GM21515 (cell line): ENCODE measurements around the gene DPPA2.

Source experiments
- ATAC-seq: cut with Tn5 transposase; IDR thresholded peaks from one replicate; pipeline ENCODE4 v1.9.1; 2021; ENCODE audit not compliant: unreplicated experiment

Gene DPPA2

DNA sequence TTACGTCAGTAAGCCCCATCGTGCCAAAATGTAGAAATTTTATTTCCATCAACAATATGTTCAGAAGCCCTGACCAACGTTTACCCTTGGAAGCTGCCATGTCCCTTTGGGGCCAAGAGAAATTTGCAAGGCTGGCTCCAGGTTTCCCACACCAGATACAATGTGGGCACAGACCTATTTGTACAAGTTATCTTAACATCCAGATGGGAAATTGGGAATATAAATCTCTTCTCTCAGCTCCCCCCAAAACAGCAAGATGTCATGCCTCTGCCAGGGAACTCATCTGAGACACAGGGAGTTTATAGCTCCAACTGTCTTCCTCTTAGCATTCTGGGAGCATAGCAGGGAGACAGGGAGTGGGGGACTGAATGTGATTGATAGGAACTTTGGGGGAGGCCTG, 9.3 kb upstream of the DPPA2 start:
- no peak for ATAC-seq

DNA sequence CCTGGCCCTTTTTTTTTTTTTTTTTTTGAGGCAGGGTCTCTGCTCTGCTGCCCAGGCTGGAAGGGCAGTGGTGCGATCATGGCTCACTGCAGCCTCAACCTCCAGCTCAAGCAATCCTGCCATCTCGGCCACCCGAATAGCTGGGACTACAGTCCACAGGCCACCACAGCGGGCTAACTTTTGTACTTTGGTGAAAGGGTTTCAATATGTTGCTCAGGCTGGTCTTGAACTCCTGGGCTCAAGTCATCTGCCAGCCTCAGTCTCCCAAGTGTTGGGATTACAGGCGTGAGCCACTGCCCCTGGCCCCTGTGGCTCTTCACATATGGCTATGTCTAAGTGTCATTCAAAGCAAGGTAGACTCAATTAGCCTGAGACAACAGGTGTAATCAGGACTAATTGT, 8.8 kb upstream of the DPPA2 start:
- no peak for ATAC-seq

DNA sequence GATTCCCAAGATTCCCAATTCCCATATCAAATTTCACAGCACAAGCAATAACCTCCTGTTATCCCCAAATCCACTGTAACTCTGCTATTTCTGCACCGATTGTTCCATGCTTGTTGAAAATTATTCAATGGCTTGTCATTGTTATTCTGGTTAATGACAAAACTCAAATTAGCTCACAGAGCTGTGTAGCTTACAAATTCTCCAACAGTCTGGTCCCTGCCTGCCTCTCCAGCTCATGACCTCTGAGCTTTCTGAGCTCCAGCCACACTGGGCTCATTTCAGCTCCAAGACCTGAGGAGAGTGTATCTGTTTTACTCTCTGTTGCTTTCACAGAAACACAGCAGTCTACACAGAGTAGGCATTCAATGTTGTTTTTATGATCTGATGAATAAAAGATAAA, 3.3 kb downstream of the DPPA2 start:
- ATAC-seq = no peak

DNA sequence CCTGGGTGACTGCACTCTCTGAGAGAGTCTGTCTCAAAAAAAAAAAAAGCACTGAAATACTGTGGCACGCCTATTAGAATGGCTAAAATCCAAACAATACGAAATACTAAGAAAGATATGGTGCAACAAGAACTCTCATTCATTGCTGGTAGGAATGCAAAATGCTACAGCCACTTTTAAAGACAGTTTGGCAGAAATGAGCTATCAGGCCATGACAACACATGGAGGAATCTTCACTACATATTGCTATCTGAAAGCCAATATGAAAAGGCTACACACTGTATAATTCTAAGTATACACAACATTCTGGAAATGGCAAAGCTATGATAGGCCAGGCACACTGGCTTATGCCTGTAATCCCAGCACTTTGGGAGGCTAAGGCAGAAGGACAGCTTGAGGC, 18.8 kb downstream of the DPPA2 start:
- no peak for ATAC-seq

DNA sequence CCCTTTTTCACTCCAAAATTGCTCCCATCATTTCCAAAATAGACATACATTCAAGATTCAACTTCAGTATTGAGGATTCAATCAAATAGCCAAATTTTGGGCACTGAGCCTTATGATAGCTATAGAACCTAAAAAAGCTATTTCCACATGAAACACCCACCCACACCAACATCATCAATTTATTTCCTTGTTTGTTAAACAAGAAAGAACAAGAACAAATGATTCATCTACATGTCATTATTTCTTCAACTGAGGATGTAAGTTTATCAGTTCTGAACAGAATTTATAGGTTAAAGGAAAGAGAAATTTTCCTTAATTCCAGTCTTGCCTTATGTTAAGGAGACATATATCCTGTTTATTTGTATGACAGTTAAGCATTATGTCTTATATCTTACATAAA, 32.2 kb downstream of the DPPA2 start:
- no peak for ATAC-seq

DNA sequence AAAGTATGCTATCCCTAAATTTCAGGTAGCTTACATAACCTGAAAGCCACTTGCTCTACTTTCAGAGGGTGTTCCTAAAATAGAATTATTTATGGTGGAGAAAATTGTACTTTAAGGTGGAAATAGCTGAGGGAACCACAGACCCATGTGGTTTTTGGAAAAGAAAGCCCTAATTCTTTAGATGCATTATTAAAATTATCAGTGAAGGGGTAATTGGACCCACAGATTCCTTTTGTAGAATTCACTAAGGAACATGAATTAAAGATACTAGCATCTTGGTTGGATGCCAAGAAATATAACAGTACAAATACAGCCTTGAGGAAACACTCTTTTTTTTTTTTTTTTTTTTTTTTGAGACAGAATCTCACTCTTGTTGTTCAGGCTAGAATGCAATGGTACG, 37.8 kb downstream of the DPPA2 start:
- ATAC-seq = no peak

DNA sequence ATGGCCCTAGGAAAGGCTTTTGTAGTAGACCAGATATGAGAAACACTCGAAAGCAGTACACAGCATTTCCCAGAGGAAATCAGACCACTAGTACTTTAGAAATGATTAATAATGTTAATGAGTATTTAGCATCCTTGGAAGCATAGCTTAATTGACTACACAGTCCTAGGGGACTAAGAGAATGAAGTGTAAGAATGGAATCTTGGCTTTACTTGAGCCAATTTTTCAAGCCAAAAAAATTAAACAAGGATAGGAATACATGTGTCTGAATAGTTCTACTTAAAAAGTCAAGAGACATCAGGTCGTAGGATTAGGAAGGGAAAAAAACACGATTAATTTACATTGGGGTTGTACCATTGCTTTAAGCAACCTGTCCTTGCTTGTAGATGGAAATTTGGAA, 38.2 kb downstream of the DPPA2 start:
- ATAC-seq = no peak

DNA sequence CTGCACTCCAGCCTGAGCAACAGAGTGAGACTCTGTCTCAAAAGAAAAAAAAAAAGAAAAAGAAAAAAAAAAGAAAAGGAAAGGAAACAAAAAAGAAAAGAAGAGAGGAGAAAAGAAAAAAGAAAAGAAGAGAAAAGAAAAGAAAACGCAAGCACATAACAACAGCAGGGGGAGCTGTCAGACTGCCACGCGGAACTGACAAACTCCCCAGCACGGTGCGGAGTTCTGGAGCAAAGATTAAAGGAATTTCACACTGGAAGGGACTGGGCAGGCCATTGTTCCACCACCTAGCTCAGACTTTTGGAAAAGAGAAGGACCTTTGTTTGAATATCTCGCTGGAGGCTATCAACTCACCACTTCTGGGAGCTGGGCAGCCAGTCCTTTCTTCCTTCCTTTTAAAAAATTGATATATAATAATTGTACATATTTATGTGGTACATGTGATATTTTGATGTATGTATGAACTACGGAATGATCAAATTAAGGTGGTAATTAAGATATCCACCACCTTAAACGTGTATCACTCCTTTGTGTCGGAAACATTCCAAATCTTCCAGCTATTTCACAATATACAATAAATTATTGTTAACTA, 40.5 kb downstream of the DPPA2 start:
- ATAC-seq = no peak

DNA sequence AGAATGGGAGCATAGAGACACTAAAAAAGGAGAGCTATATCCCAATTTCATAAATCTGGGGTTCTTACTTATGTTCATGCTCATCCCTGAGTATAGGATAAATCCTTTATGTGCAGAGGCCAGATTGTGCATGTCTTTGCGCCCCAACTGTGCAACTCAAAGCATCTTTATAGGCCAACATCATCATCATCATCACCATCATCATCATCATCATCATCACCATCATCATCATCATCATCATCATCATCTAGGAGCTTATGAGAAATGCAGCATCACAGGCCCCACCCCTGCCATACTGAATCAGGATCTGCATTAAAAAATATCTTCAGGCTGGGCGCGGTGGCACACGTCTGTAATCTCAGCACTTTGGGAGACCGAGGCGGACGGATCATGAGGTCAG, 45.5 kb downstream of the DPPA2 start:
- ATAC-seq = no peak

DNA sequence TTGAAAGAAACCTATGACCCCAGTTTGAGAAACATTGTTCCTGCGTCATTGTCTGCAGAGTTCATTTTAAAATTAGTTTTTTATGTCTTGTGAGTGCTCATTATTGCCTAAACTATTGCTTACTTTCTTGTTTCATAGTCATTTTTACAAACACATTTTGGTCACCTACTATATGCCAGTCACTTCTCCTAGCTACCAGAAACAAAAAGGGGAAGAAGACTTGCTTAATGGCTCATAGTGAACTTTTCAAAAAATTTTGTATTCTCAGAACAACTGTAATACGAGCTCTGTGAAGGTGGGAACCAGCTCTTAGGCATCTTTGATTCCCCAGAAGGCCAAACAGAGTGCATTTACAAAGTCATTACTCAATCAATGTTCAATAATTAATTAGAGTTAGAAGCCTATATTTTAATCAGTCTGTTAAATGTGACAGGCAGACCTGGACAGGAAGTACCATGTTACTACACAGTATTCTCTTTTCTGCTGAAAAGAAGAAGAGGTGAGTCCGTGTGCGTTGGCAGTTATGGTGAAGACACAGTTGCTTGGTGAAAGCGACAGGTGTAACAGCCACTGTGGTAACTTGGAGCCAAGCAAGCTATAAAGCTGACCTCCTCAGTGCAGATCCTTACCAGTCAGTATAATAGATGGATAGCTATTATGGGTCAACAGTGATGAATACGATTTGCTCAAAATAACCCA, 46.6 kb downstream of the DPPA2 start:
- ATAC-seq = no peak

DNA sequence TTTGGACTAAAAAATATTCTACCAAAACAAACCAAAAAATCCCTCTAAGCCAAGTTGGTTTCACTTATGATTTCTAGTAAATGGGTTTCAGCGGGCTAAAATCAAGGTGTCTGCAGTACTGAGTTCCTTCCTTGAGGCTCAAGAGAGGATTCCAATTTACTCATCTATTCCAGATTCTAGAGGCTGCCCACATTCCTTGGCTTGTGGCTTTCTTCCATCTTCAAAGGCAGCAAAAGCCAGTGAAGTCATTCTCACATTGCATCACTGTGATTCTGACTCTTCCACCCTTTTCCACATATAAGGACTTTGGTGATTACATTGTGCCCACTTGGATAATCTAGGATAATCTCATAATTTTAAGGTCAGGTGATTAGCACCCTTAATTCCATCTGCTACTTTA, 48.1 kb downstream of the DPPA2 start:
- no peak for ATAC-seq

DNA sequence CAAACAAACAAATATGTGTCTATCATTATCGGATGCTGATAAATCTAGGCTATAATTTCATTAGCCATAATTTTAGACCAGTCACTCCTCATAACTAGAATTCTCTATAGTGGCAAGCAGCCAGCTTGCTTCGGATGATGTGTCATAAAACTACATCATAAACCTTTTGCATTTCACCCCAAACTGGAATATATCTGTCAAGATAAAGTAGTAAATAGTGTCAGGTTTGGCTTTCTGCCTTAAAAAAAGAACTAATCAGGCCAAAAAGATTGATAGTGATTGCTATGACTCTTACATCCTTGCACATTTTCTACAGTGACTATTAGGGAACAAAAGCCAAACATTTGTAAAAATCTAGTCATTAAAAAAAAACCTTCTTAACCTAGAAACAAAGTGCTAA, 51.0 kb downstream of the DPPA2 start:
- ATAC-seq = no peak

DNA sequence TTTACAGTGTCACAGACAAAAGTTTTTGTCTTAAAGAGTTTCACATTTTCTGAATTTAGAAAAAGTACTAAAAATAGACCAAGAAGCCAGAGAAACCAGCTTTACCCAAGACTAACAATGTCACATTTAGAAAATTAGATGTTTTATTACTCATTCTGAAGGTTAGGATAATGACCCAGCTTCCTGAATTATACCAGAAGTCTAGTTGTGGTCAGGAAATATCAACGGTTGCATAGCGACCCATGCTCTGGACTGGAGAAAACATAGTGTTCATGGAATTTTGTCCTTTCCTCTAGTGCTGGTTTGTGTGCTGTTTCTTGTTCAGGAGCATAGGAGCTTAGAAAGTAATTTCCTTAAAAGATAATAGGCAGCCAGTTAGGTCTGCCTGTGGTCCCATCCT, 59.0 kb downstream of the DPPA2 start:
- no peak for ATAC-seq

DNA sequence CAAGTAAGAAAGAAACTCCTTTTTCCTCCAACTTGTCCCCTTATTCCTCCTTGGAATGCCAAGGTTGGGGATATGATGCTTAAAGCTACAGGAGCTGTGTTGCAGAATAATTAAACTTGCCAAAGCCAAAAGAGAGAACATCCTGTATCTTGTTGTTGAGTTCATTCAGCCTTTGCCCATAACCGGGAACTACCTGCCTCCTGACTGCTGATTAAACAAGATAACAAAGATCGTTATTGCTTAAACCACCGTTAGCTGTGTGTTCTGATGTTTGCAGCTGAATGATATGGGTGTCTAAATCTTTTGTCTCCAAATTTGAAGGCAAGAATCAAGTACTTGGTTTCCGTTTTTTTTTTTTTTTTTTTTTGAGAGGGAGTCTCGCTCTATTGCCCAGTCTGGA, 61.5 kb downstream of the DPPA2 start:
- ATAC-seq = no peak

DNA sequence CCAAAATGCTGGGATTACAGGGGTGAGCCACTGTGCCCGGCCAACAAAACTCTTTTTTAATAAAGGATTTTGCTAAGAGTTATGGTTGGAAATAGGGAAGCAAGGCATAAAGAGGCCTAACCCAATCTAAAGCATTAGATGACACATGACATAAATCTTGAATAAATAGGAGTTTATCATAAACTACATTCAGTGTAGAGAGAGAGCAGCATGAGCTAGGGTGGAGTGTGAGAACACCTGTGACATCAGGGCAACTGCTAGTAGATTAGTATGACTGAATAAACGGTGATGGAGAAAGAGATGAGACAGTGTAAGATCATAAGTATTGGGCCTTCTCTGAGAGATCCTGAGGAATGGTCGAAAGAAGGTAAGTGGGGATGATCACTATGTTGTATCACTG, 63.7 kb downstream of the DPPA2 start:
- ATAC-seq = no peak
